Brain microvascular endothelial cell (primary cell): Measurements from ENCODE around the gene WDR48.

ENCODE experiments used
- DNase-seq: peaks from one replicate; pipeline ENCODE4 v3.0.0-alpha.2; 2020
- H3K27ac ChIP-seq: fragments of 250-450 bp; sonication (Bioruptor Pico); 2 replicates; pipeline ENCODE4 v1.5.1; 2020; ENCODE audit warnings: mild to moderate bottlenecking, moderate library complexity
- H3K27me3 ChIP-seq: fragments of 250-450 bp; sonication (Bioruptor Pico); replicated peaks from 2 replicates; pipeline ENCODE4 v1.5.1; 2020; ENCODE audit warnings: mild to moderate bottlenecking
- H3K36me3 ChIP-seq: fragments of 250-450 bp; sonication (Bioruptor Pico); replicated peaks from 2 replicates; pipeline ENCODE4 v1.5.1; 2020; ENCODE audit warnings: mild to moderate bottlenecking
- H3K4me3 ChIP-seq: 2 replicates; pipeline ENCODE4 v1.5.1; 2011; ENCODE audit warnings: low read depth, mild to moderate bottlenecking, control low read depth, low read length, moderate library complexity
- CTCF ChIP-seq: IDR thresholded peaks from 2 replicates; pipeline ENCODE4 v1.5.1; 2011; ENCODE audit warnings: low read depth, mild to moderate bottlenecking, moderate library complexity, low read length, control low read depth, inconsistent platforms; ENCODE audit errors: missing control alignments
- in situ Hi-C: cut with HindIII; loops from 2 replicates; pipeline ENCODE4 v1.10.0; 2017; ENCODE audit warnings: low sequenced_read_pairs, low pct_ligation_motif_present

Gene WDR48

DNA sequence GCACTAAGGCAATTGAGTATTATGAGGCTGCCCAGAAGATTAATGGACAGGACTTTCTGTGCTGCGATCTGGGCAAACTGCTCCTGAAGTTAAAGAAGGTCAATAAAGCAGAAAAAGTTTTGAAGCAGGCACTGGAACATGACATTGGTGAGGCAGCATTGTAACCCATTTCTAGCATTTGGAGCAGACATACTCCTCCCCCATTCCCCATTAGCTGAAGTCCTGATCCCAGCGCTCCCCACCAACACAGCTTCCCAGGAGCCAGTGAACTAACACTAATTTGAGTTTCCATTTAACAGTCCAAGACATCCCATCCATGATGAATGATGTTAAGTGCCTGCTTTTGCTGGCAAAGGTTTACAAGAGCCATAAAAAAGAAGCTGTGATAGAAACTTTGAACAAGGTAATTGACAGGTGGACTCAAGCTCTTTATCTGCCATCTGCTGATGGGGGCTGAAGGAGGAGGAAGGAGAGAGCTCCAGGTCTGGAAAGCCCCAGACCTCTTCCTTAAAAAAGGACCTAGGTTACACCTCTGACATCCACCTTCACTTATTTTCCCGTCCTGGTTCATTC, 79.0 kb downstream of the WDR48 start:
- no peak overlapping the region for H3K27ac ChIP-seq
- H3K27me3 ChIP-seq = no peaks in the 10 kb centered on the region
- TF ChIP-seq CTCF = no peak
- no peak overlapping the region for H3K4me3 ChIP-seq
- no peak for DNase-seq
- H3K36me3 ChIP-seq = no peaks in the 10 kb centered on the region
- in situ Hi-C loops = no loop called here

- H3K36me3 ChIP-seq = no peaks in the 10 kb centered on the region
- H3K27ac ChIP-seq = no peak overlapping the region
- no peaks in the 10 kb centered on the region for H3K27me3 ChIP-seq
- no peak for DNase-seq
- no peak for TF ChIP-seq CTCF
- in situ Hi-C loops = no loop called here
- no peak overlapping the region for H3K4me3 ChIP-seq
Observed at GRCh38 chr3:39132096-39133092, 80.6 kb downstream of the WDR48 start.

- TF ChIP-seq CTCF = no peak
- no peak overlapping the region for H3K4me3 ChIP-seq
- in situ Hi-C loops = no loop called here
- no peak overlapping the region for H3K27ac ChIP-seq
- H3K36me3 ChIP-seq = no peaks in the 10 kb centered on the region
- no peak for DNase-seq
- H3K27me3 ChIP-seq = no peaks in the 10 kb centered on the region
Observed at GRCh38 chr3:39133093-39133490, 81.3 kb downstream of the WDR48 start.

- H3K36me3 ChIP-seq = no peaks in the 10 kb centered on the region
- H3K4me3 ChIP-seq = no peak overlapping the region
- DNase-seq = no peak
- TF ChIP-seq CTCF = no peak
- H3K27ac ChIP-seq = no peak overlapping the region
- no peaks in the 10 kb centered on the region for H3K27me3 ChIP-seq
- in situ Hi-C loops = no loop called here
Observed at GRCh38 chr3:39133822-39134221, 82.0 kb downstream of the WDR48 start.

DNA sequence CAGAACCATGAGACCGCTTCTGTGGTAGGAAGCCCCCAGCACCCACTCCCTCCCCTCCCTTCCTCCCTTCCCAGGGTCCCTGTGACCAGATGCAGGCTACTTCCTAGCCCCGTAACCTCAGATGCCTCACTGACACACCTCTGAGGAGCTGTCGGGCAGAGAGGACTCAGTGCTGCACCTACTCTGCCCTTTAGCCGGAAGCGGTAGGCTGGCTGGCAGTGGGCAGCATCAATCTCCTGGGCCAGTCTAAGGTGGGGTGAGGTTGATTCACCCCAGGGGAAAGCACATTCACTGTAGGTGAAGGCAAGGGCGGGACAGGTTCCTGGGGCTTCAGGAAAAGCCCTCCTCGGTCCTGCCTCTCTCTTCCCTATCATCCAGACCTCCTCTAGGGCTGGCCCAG, 82.5 kb downstream of the WDR48 start:
- Histone ChIP-seq H3K4me3 (no peak overlapping the region), H3K27ac (no peak overlapping the region), H3K27me3 (no peaks in the 10 kb centered on the region), H3K36me3 (no peaks in the 10 kb centered on the region)
- in situ Hi-C loops = no loop called here
- no peak for TF ChIP-seq CTCF
- DNase-seq = no peak
